Measurements from ENCODE around the gene TWF2.

TWF2 gene

GRCh38 chr3:52204337-52205073 is 34.5 kb downstream of the TWF2 start:
- no peak for TF ChIP-seq CTCF (IDR thresholded peaks at IDR 0.05; ENCODE audit: low read depth, low read length)
- DNase-seq (ENCODE audit: extremely low read depth, low read depth): no peak

DNA sequence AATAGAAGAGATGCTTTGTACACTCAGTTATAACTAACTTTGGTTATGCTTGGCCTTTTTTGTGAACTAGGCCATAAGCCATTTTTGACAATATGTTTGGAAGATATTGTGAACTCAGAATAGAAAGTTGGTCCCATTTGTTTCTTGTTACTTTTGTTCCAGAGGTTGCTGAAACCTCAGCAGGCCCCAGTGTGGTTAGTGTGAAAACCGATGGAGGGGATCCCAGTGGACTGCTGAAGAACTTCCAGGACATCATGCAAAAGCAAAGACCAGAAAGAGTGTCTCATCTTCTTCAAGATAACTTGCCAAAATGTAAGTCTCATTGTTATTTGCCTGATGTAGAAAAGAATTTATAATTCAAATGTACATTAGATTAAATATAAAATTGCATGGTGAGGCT is 35.3 kb downstream of the TWF2 start:
- no peak for DNase-seq (ENCODE audit: extremely low read depth, low read depth)
- no peak for TF ChIP-seq CTCF (IDR thresholded peaks at IDR 0.05; ENCODE audit: low read depth, low read length)

- no peak for DNase-seq (ENCODE audit: extremely low read depth, low read depth)
Observed at GRCh38 chr3:52202384-52203077, 36.4 kb downstream of the TWF2 start.

DNA sequence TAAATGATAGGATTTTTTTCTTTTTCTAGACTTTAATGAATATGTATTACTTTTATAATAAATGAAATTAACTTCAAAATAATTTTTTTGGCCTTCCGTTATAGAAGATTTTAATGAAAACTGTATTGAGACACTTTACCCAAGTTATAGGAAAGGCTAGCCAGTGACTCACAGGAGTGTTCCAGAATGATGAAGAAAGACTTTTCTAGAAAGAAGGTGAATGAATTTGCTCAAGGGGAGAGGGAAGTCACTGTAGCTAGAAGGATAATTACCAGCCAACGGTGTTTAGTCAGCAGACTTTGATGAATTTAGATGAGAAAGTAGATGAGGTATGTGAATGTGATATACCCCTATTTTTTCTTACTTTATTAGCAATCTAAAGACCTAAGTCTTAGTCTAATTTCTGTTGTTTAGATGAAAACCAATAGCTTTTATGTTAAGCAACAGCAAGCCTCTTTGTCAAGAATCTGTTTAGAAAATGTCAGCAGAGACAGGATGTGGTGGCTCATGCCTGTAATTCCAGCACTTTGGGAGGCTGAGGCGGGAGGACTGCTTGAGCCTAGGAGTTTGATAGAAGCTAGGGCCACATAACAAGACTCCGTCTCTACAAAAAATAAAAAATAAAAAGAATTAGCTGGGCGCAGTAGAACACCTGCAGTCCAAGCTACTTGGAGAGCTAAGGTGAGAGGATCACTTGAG is 37.8 kb downstream of the TWF2 start:
- TF ChIP-seq CTCF (IDR thresholded peaks at IDR 0.05; ENCODE audit: low read depth, low read length): no peak
- no peak for DNase-seq (ENCODE audit: extremely low read depth, low read depth)

More at GRCh38 chr3:52202384-52203077, 36.4 kb downstream of the TWF2 start:
- TF ChIP-seq CTCF (IDR thresholded peaks at IDR 0.05; ENCODE audit: low read depth, low read length): no peak

DNA sequence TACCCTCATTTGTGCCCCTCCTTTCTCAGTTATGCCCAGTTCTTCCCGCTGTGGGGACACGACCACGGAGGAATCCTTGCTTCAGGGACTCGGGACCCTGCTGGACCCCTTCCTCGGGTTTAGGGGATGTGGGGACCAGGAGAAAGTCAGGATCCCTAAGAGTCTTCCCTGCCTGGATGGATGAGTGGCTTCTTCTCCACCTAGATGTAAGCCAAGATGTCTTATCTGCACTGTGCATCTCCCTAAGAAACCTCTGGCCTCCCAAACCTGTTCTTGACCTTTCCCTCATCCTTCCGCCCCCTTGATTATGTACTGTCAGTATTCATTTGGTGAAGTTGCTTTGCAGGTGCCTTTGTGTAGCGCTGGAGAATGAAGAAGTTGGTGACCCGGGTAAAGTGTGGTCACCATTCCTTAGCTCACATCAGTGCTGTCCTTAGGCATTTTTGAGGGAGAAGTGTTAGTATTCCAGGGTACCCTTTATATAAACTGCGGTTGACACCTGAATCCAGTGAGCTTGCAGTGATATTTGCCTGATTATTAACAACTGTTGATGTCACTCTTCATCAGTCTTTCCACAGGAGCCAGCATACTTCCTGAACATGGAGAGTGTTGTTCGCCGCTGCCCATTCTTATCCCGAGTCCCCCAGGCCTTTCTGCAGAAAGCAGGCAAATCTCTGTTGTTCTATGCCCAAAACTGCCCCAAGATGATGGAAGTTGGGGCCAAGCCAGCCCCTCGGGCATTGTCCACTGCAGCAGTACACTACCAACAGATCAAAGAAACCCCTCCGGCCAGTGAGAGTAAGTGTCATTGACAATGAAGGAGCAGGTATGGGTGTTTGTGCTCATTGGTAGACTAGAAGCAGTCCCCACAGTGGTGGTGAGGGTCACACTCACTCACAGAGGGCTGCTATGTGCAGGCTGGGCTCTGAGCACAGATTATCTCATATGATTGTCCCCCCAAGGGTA is 40.0 kb downstream of the TWF2 start:
- no peak for DNase-seq (ENCODE audit: extremely low read depth, low read depth)

More for the DNA sequence above, 40.0 kb downstream of the TWF2 start:
- no peak for TF ChIP-seq CTCF (IDR thresholded peaks at IDR 0.05; ENCODE audit: low read depth, low read length)

Data from AG09319 (cell line).